GM18511 (cell line): ENCODE measurements around the gene IL4I1.
"Not testable (repeated sequence)": the region's sequence is repeated elsewhere in the genome, so short reads cannot be mapped to it uniquely, and the experiment has no call there.

Source experiments
- ATAC-seq: cut with Tn5 transposase; IDR thresholded peaks from one replicate; pipeline ENCODE4 v1.9.1; 2021; ENCODE audit warnings: mild to moderate bottlenecking, moderate library complexity; ENCODE audit not compliant: unreplicated experiment

The IL4I1 gene, protein sequence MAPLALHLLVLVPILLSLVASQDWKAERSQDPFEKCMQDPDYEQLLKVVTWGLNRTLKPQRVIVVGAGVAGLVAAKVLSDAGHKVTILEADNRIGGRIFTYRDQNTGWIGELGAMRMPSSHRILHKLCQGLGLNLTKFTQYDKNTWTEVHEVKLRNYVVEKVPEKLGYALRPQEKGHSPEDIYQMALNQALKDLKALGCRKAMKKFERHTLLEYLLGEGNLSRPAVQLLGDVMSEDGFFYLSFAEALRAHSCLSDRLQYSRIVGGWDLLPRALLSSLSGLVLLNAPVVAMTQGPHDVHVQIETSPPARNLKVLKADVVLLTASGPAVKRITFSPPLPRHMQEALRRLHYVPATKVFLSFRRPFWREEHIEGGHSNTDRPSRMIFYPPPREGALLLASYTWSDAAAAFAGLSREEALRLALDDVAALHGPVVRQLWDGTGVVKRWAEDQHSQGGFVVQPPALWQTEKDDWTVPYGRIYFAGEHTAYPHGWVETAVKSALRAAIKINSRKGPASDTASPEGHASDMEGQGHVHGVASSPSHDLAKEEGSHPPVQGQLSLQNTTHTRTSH

DNA sequence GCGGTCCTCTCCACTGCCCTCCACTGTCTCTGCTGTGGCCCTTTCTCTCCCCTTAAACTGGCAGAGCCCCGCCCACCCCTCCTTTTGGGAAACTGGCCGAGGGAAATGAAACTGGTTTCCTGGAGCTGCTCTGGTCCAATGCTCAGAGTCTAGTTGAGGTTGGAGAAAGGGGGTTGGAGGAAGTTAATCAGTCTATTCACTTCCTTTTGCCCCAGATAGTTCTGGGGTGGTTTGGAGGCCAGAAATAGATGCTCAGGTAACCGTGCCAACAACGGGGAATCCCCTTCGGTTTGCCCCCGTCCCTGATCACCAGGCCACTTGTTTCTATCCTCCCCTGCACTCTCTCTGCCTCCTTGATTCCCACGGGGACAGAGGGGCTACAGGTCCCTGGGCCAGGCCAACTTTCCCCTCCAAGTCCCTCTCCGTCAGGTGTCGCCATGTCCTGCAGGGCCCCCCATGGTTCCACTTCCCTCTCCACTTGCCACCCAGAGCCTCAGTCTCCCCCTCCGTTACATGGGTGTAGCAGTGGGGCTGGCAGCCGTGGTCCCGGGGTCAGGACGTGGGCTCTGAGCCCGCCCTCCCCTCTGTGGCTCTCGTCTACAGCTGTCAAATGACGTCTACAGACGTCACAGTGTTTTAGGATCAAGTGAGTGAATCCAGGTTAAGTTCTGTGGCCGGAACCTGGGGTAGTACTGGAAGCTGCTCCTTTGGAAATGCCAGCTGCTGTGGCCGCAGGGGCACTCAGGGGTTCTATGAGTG, at the start of gene IL4I1:
Gene IL4I1 (minus strand): TSS at position 25 of the 759 bp plus-strand sequence. CDS start 727 bp downstream, outside the sequence.
- peak; percentile 64 for ATAC-seq

DNA sequence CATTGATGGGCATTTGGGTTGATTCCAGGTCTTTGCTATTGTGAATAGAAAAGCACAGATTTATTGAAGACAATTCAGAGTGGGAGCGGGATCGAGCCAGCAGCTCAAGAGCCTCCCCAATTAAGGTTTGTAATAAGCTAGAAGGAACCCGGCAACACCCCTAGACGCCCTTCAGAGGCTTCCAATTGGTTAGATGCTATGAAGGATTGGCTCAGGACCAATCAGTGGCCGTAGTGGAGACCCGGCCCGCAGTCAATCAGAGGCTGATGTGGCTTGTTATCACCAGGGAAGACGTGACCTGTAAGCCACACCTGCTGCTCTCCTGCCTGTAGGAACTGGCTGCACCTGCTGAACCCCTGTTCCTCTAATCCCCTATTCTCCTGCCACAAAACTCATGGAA, 49.7 kb upstream of the IL4I1 start:
- ATAC-seq, result no peak

DNA sequence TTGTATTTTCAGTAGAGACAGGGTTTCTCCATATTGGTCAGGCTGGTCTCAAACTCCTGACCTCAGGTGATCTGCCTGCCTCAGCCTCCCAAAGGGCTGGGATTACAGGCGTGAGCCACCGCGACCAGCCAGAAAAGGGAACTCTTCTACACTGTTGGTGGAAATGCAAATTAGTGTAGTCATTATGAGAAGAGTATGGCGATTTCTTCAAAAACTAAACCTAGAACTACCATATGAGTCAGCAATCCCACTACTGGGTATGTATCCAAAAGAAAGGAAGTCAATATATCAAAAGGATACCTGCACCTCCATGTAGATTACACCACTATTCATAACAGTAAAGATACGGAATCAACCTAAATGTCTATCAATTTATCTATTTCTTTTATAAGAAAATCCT, 47.9 kb upstream of the IL4I1 start:
- not testable (repeated sequence) for ATAC-seq

DNA sequence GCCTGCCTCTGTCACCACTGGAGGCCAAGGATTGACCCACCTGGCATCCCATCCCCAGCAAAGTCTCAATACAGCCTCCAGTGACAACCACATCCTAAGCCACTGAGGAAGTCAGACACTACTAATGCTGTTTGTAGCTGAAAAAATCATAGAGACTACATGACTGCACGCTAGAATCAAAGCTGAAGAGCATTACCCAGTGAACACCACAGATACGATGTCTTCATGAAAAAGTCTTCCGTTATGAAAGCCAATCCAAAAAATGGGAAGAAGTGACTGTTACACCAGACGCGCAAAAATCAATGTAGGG, 43.8 kb upstream of the IL4I1 start:
- ATAC-seq, result no peak

DNA sequence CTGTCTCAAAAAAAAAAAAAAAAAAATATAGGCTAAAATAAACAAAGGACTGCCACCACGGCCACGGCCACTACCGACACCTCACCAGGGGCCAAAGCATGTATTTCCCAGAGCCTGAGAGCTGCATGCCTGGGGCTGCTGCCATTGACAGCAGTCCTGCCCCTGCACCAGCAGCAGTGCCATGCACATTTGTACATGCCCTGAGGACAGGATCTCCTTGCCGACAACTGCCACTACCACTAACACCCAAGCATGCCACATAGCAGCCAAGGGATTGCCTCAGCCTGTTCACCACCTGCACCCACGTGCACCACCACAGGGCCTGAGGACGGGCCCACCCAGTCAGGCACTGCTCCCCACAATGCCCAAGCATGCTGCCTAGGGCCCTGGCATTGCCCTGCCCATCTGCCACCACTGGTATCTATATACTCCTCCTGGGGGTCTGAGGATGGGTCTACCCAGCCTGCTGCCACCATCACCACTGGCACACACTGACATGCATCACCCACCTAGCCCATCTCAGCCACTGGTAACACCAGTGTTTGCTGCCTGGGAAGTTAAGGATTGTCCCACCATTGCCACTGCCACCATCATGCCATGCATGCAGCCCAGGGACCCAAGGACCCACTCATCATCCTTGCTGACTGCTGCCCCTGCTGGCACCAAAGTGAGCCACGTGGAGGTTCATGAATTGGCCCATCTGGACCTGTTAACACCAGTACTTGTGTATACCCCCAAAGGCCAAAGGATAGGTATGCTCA, 43.2 kb upstream of the IL4I1 start:
- no peak for ATAC-seq

DNA sequence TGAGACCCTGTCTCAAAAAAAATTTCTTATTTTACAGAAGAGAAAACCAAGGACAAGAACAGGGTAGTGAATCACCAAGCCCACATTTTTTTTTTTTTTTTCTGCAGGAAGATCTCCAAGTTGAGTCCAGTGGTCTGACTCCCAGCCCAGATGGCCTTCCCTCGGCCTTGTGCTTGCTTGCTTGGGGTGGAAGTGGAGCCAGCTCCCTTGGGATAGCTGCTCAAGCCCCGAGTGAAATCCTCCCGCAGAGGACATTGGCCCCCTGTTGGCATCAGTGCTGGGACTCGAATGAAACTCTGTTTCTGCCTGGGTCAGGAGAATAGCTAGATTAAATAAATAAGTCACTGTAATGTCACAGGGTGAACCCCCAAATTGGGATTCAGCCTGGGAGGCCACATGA, 42.0 kb upstream of the IL4I1 start:
- ATAC-seq, result no peak

DNA sequence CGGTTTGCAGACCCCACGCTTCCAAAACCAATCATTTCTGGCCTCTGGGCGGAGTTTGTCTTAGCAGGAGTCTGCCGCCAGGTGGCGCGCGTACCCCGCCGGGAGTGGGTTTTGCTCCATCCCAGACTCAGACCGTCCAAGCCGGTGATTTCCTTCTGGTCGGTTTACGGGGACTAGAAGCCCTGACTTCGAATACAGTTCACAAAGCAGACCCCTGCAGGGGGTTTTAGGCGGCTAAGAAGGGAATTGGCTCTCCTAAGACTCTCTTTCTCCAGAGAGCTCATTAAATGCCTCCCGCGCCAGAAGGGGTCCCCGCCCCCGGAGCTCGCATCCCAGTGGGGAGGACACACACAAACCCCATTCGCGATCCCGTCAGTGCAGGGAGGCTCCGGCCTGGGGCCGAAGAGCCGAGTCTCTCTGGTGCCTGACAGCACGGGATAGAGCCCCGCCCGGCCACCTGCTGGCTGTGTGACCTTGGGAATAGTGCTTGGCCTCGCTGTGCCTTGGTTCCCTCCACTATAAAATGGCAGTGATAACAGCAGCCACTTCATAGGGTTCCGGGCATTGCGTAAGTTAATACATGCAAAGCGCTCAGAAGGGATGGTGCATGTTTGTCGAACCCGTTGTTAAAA, 41.2 kb upstream of the IL4I1 start:
- ATAC-seq, result no peak

DNA sequence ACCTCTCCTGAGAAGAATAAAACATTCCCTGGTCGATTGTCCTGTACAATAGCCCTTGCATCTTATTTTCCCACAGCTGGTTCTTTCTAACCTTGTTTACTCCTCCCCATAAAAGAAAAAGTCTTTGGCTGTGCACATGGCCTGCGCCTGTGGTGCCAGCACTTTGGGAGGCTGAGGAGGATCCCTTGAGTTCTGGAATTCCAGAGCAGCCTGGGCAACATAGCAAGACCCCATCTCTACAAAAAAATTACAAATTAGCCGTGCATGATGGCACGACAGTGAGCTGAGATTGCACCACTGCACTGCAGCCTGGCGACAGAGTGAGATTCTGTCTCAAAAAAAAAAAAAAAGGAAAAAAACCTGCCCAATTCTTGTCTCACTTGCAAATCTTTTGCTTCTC, 39.9 kb upstream of the IL4I1 start:
- ATAC-seq, result no peak

DNA sequence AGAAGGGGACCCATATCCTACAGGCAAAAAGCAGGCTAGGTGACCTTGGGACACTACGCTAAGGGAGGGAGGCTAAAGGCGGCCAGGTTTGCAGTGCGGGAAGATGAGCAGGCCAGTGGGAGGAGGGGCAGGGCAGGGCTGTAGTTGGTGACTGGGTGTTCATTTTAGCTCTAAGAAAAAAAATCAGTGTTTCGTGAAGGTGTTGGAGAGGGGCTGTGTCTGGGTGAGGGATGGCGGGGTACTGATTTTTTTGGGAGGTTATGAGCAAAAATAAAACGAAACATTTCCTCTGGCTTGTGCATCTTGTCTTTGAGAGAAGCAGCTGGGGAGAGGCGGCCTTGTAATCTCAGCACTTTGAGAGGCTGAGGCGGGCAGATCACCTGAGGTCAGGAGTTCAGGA, 37.0 kb upstream of the IL4I1 start:
- ATAC-seq, result no peak

DNA sequence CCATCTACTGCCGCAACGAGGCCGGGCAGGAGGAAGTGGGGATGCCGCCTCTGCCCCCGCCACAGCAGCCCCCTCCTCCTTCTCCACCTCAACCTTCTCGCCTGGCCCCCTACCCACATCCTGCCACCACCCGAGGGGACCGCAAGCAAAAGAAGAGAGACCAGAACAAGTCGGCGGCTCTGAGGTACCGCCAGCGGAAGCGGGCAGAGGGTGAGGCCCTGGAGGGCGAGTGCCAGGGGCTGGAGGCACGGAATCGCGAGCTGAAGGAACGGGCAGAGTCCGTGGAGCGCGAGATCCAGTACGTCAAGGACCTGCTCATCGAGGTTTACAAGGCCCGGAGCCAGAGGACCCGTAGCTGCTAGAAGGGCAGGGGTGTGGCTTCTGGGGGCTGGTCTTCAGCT, 36.0 kb upstream of the IL4I1 start:
- ATAC-seq, result no peak

DNA sequence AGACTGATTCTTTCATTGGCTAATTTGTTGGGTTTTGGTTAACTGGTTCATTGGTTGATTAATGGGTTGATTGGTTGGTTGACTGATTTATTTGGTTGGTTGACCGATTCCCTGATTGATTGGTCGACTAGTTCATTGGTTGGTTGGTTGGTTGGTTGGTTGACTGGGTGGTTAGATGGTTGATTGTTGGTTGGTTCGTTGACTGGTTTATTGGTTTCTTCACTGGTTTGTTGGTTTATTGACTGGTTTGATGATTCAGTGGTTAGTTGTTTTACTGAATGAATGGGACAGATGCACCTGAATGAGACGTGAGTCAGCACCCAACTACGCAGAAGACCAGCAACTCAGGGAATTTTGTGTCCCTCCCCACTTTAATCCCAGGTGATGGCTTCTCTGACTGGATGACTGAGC, 35.4 kb upstream of the IL4I1 start:
- no peak for ATAC-seq

DNA sequence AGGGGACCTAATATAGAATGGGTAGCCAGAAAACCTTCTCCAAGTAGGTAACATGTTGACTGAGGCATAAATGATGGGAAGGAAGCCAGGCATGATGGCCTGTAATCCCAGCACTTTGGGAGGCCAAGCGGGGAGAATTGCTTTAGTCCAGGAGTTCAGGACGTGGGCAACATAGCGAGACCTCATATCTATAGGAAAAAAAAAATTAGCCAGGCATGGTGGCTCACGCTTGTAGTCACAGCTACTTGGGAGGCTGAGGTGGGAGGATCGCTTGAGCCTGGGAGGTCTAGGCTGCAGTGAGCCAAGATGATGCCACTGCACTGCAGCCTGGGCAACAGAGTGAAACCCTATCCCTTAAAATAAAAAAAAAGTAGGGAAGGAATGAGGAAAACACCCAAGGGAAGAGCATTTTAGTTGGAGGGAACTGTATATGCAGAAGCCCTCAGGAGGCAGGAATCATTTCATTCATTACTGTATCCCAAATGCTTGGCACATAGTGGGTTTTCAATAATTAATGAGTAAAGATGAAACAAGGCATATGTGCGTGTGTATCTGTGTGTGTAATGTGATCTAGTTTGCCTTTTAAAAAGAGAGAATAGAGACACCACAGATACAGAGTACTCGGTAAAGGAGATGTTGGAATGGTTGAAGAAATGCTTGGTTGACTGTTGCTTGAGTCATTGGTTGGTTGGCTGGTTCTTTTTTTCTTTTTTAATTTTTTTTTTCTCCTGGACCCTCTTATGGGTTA, 34.8 kb upstream of the IL4I1 start:
- ATAC-seq, result no peak

DNA sequence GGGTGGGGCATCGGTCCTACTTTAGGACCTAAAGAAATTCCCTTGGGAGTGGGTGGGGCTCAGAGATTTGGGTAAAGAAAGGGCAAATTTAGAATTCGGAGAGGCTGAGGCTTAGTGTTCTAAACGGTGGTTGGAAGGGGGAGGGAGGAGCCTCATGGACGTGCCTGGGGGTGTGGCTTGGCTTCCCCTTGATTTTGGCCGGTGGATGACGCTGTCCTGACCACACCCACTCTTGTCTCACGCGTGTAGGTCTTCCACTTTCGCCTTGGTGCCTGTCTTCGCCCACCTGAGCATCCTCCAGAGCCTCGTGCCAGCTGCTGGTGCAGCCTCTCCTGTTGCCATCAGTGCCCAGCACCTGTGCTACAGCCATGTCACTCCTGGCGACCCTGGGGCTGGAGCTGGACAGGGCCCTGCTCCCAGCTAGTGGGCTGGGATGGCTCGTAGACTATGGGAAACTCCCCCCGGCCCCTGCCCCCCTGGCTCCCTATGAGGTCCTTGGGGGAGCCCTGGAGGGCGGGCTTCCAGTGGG, 33.9 kb upstream of the IL4I1 start:
- no peak for ATAC-seq

DNA sequence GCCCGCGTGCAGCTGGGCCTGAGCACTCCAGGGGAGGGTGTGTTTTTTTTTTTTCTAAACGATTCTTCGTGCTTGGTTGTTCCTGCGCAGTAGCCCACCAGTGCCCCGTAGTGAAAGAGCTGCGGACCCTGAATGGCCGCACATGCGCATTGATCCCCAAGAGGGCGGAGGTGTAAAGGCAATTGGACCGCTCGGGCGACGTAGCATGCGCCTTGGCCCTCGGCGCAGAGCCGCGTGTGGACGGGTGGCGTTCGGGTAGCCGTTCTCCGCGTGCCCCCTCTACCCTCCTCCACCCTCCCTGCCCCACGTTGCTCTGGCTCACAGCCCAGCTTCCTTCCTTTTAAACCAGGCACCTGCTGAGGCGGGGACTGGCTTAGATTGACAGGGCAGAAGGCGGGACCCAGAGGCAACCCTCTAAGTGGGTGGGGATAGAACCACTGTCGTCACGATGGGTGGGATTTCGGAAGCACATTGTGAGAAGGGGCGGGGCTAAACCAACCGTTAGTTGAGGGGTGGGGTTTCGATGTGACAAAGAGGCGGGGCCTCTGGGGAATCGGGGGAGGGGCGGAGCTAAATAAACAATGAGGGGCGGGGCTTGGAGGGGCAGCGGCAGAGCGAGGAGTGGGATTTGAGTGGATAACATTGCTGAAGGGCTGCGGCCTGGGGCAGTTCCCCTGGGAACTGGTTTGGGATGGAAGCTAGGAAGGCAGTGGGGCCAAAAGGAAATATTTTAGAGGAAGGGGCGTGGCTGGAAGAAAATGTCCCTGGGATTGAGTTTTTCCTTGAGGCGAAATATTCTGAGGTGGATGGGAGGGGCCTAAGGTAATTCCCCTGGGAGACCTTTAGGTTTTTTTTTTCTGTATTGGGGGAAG, 33.2 kb upstream of the IL4I1 start:
- peak; percentile 62 for ATAC-seq

DNA sequence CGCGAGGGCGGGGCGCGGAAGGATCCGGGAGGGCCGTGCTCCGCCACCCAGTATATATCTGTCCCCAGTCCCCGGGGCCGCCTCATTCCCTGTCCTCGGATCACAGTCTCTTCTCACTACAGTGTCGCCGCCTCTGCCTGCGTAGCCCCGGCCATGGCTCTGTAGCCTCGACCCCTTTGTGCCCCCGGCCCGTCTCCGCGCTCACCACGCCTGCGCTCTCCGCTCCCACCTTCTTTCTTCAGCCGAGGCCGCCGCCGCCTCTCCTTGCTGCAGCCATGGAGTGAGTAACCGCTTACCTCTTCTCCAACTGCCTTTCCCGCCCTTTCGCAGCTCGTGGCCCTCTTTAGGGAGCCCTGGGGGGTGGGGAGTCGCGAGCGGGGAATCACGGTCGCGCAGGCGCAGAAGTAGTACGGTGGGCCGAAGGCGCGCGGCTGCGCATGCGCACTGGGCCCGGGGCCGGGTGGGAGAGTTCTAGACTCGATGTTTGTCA, 32.5 kb upstream of the IL4I1 start, which contains the start of the genes ATF5 and NUP62:
Gene ATF5 (plus strand): TSS at position 85 of the 490 bp plus-strand sequence. CDS start 1,646 bp downstream, outside the sequence.
Gene NUP62 (minus strand): TSS at position 384 of the 490 bp plus-strand sequence. CDS start 19,697 bp downstream, outside the sequence.
- peak; percentile 35 for ATAC-seq

DNA sequence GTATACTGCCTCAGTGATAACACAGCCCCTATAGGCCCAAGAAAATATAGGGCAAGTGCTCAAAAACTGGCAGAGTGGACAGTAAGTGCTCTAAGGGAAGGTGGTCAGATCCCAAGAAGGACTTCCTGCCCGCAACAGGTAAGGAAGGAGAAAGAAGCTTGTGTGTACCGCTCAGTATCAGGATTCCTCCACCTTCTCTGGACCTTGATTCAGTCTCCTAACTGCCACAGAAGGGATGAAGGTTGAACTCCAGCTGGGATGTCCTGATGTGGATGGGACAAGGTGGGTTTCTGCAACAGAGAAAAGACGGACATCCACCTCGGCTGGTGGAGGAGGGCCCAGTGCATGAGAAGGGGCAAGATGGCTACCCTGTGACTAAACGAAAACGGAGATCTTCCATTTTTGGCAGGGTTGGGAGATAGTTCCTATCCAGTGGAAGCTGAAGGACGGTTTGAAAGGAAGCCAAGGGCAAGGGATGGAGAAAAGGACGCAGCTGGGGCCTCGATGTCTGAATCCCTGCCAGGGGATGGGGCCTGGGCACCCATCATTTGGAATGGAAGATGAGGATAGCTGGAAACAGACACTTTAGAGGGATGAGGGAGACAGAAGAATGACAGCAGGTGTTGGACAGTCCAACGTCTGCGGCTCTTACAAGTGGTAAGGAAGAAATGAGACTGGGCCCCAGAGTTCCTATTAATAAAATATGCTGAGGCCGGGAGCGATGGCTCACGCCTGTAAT, 31.0 kb upstream of the IL4I1 start:
- ATAC-seq, result no peak

DNA sequence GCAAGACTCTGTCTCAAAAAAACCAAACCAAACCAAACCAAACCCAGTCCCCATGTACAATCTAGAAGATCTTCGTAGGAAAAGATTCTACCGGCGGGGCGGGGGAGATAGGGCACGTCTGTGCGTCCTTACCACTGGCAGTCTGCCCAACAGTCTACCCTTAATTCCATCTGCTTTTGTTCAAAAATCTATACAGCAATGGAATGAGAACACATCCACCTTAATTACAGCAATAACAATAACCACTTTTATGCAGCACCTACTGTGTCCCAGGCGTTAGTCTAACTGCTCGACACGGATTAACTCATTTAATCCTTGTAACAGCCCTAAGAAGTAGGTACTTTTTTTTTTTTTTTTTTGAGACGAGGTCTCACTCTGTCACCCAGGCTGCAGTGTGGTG, 29.8 kb upstream of the IL4I1 start:
- ATAC-seq, result no peak

DNA sequence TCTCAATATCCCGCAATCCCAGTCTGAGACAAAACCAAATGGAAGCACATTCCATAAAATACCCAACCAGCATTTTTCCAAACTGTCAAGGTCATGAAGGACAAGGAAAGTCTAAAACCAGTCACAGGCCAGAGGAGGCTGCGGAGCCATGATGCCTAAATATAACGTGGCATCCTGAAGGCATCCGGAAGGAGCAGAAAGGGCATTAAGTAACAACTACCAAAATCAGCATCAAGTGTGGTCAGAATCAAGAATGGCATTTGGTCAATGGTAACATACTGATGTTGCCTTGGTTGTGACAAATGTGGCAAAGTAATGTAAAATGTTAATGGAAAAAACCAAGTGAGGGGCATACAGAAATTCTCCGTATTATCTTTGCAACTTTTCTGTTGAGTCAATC, 28.8 kb upstream of the IL4I1 start:
- no peak for ATAC-seq
